HepG2 (cell line): ENCODE data around the gene PCDHB7. TPM values are rescaled to one million over a fixed set of nuclear protein-coding genes. Genes with fewer than 3 reads are reported as not detected.

Source experiments
- E2F2 ChIP-seq: sonication (generic); formaldehyde crosslinking; IDR thresholded peaks from 2 replicates; pipeline ENCODE4 v1.4.0; 2020; ENCODE audit warnings: missing genetic modification reagents, borderline replicate concordance
- ETV6 ChIP-seq: sonication (generic); formaldehyde crosslinking; conservative IDR thresholded peaks from 2 replicates; pipeline ENCODE4 v1.4.0; 2020; ENCODE audit warnings: missing genetic modification reagents
- HMGXB4 ChIP-seq, 2 experiments: sonication (generic) in 1 of 2; formaldehyde crosslinking in 1 of 2; IDR thresholded peaks; 2 replicates each; pipeline versions ENCODE4 v1.4.0 to v1.6.1; 2018 to 2020; ENCODE audit warnings: missing genetic modification reagents in 2 of 2, borderline replicate concordance in 1 of 2, low read depth in 1 of 2, mild to moderate bottlenecking in 1 of 2, missing biosample characterization in 1 of 2
- ISL2 ChIP-seq: sonication (generic); formaldehyde crosslinking; IDR thresholded peaks from 2 replicates; pipeline ENCODE4 v1.5.0; 2020; ENCODE audit warnings: missing genetic modification reagents
- MAX ChIP-seq: IDR thresholded peaks from 2 replicates; pipeline ENCODE4 v1.6.1; 2012; ENCODE audit warnings: inconsistent platforms
- MYC ChIP-seq: sonication (generic); formaldehyde crosslinking; IDR thresholded peaks from 2 replicates; pipeline ENCODE4 v1.9.0; 2021; ENCODE audit warnings: missing genetic modification reagents, borderline replicate concordance
- PAXIP1 ChIP-seq: sonication (generic); formaldehyde crosslinking; conservative IDR thresholded peaks from 2 replicates; pipeline ENCODE4 v1.4.0; 2020; ENCODE audit warnings: mild to moderate bottlenecking, missing genetic modification reagents, moderate library complexity
- PITX1 ChIP-seq: sonication (generic); formaldehyde crosslinking; IDR thresholded peaks from 2 replicates; pipeline ENCODE4 v1.5.1; 2020; ENCODE audit warnings: mild to moderate bottlenecking, missing genetic modification reagents
- PLSCR1 ChIP-seq: sonication (generic); formaldehyde crosslinking; IDR thresholded peaks from 2 replicates; pipeline ENCODE4 v1.5.0; 2020; ENCODE audit warnings: missing genetic modification reagents, mild to moderate bottlenecking, borderline replicate concordance
- PRDM4 ChIP-seq: sonication (generic); formaldehyde crosslinking; IDR thresholded peaks from 2 replicates; pipeline ENCODE4 v1.9.0; 2021; ENCODE audit warnings: missing genetic modification reagents, borderline replicate concordance
- REPIN1 ChIP-seq: sonication (generic); formaldehyde crosslinking; IDR thresholded peaks from 2 replicates; pipeline ENCODE4 v1.8.0; 2022; ENCODE audit warnings: missing genetic modification reagents, low read depth, mild to moderate bottlenecking, borderline replicate concordance
- SATB2 ChIP-seq: sonication (generic); formaldehyde crosslinking; IDR thresholded peaks from 2 replicates; pipeline ENCODE4 v1.5.0; 2020; ENCODE audit warnings: missing genetic modification reagents
- SMAD1 ChIP-seq: sonication (generic); formaldehyde crosslinking; IDR thresholded peaks from 2 replicates; pipeline ENCODE4 v1.4.0; 2020; ENCODE audit warnings: missing genetic modification reagents, low read depth, mild to moderate bottlenecking, borderline replicate concordance
- STAG1 ChIP-seq: sonication (generic); formaldehyde crosslinking; IDR thresholded peaks from 2 replicates; pipeline ENCODE4 v1.4.0; 2020; ENCODE audit warnings: missing genetic modification reagents
- ZNF614 ChIP-seq: IDR thresholded peaks from 2 replicates; pipeline ENCODE4 v1.6.1; 2018; ENCODE audit warnings: missing biosample characterization, missing genetic modification reagents, inconsistent platforms, borderline replicate concordance
- ZNF770 ChIP-seq: sonication (generic); formaldehyde crosslinking; IDR thresholded peaks from 2 replicates; pipeline ENCODE4 v1.5.0; 2020; ENCODE audit warnings: mild to moderate bottlenecking, missing genetic modification reagents
- polyA plus RNA-seq, 8 experiments: library from polyadenylated mRNA; depleted of rRNA in 3 of 8; stranded (reverse) in 7 of 8; unstranded in 1 of 8; fragments of >200 nt; fragmentation: Illumina TruSeq in 4 of 8; extraction: Trizol in 4 of 8; gene quantifications; 2 replicates each; pipeline versions ENCODE4 v1.2.1 to v1.2.3, GENCODE V29; 2011 to 2016; ENCODE audit warnings: low read depth in 4 of 8, missing spikeins in 1 of 8, mixed read lengths in 1 of 8; ENCODE audit not compliant: insufficient read depth in 1 of 8
- total RNA-seq, 5 experiments: library from RNA; depleted of rRNA; stranded (reverse); fragments of >200 nt; fragmentation: Illumina TruSeq; extraction: Trizol; gene quantifications; 2 replicates each; pipeline ENCODE4 v1.2.3, GENCODE V29; 2016; ENCODE audit warnings: low read depth in 1 of 5

Gene PCDHB7
- total and polyA plus RNA-seq, 2 of the 13 experiments (the other 11 are each of a cell fraction or from before 2014, with no cell fraction given): 0.02 to 0.03 TPM

- TF ChIP-seq ZNF770: no peak
- no peak for TF ChIP-seq E2F2 (CRISPR knock-in tag)
- 0 out of 2 replicates have a peak, but pooled peaks have one; percentile 43 for TF ChIP-seq SATB2
- TF ChIP-seq PRDM4 (CRISPR knock-in tag): no peak
- 0 out of 2 replicates have a peak, but pooled peaks have one; percentile 15 for TF ChIP-seq ISL2 (CRISPR knock-in tag)
- TF ChIP-seq ZNF614 (CRISPR knock-in tag): no peak
- no peak for TF ChIP-seq PAXIP1
- no peak for TF ChIP-seq MYC (CRISPR knock-in tag)
- TF ChIP-seq HMGXB4 (CRISPR knock-in tag; IDR thresholded peaks at IDR 0.05; ENCODE audit: borderline replicate concordance in 1 of 2, low read depth in 1 of 2): peak in 1 of 2 experiments; percentile 62; a peak in 1 of 4 replicates
- no peak for TF ChIP-seq SMAD1 (CRISPR knock-in tag)
- TF ChIP-seq PLSCR1 (CRISPR knock-in tag): no peak
- peak; percentile 57 for TF ChIP-seq STAG1
- TF ChIP-seq PITX1: no peak
- TF ChIP-seq ETV6 (CRISPR knock-in tag): no peak
- TF ChIP-seq MAX: no peak
- TF ChIP-seq REPIN1 (CRISPR knock-in tag): no peak
These were observed 9.8 kb downstream of the PCDHB7 start, which contains the start of gene PCDHB16 (continued) for GRCh38 chr5:141182248-141182647.
